Naive thymus-derived CD8-positive, alpha-beta T cell (primary cell): ENCODE results near the gene SPATA3. TPM values are rescaled to one million over a fixed set of nuclear protein-coding genes. Genes with fewer than 3 reads are reported as not detected.

Experiments used
- ATAC-seq, 2 donors: fragments of 150-1000 bp; cut with Tn5 transposase in 1 of 2; sonication (Bioruptor Pico), chemical (Tn5 transposase) in 1 of 2; 1 replicate in 1 of 2; 2 replicates in 1 of 2; pipeline ENCODE4 v1.10.0; 2021; ENCODE audit warnings: mild to moderate bottlenecking in 2 of 2, moderate library complexity in 2 of 2
- POLR2A ChIA-PET: fragments of 350-600 bp; sonication (Branson Sonifier 250); formaldehyde crosslinking; loops from one replicate; lab custom pipeline; 2021; ENCODE audit warnings: antibody characterized with exemption; lab: Charles Lee
- DNase-seq, 10 donors: peaks; one replicate each; pipeline versions ENCODE4 v3.0.0 to v3.0.0-alpha.2; 2020 to 2022
- H3K27ac Mint-ChIP-seq, 10 donors: one replicate each; pipeline ENCODE4 v1.8.0; 2020 to 2022; ENCODE audit warnings: mild to moderate bottlenecking in 10 of 10, mixed read lengths in 10 of 10, moderate library complexity in 4 of 10, inconsistent platforms in 1 of 10
- H3K27me3 Mint-ChIP-seq, 5 donors: one replicate each; pipeline ENCODE4 v1.8.0; 2021 to 2022; ENCODE audit warnings: mixed read lengths in 5 of 5
- H3K36me3 Mint-ChIP-seq, 3 donors: one replicate each; pipeline ENCODE4 v1.8.0; 2020 to 2022; ENCODE audit warnings: mixed read lengths in 3 of 3, mild to moderate bottlenecking in 2 of 3, inconsistent platforms in 1 of 3
- H3K4me1 Mint-ChIP-seq, 4 donors: one replicate each; pipeline ENCODE4 v1.8.0; 2021 to 2022; ENCODE audit warnings: mixed read lengths in 4 of 4
- H3K4me3 Mint-ChIP-seq, 10 donors: one replicate each; pipeline ENCODE4 v1.8.0; 2020 to 2022; ENCODE audit warnings: mild to moderate bottlenecking in 10 of 10, mixed read lengths in 10 of 10, moderate library complexity in 6 of 10, inconsistent platforms in 1 of 10
- H3K9me3 Mint-ChIP-seq, 9 donors: one replicate each; pipeline ENCODE4 v1.8.0; 2020 to 2022; ENCODE audit warnings: mixed read lengths in 9 of 9, mild to moderate bottlenecking in 3 of 9, inconsistent platforms in 1 of 9, moderate library complexity in 1 of 9
- polyA plus RNA-seq, 3 donors: library from polyadenylated mRNA; unstranded; fragments of 300-500 nt; fragmentation: Illumina TruSeq; gene quantifications; one replicate each; pipeline ENCODE4 v1.2.3, GENCODE V29; 2021
- total RNA-seq, 8 experiments: library from RNA in 2 of 8; stranded (reverse) in 2 of 8; gene quantifications; one replicate each; pipeline ENCODE4 v1.2.3 and lab custom pipeline; 2021 to 2026

The SPATA3 gene
- not detected for total RNA-seq
- polyA plus RNA-seq: not detected
- total RNA-seq (lab: John Stamatoyannopoulos, UW): 0 reads per million in 6 experiments

- ATAC-seq (no peak), DNase-seq (no peak)
- Mint-ChIP-seq H3K27me3 (peaks cover 18 to 74% (median 50%) of the 10 kb centered on the region in 5 donors), H3K36me3 (no peaks in the 10 kb centered on the region), H3K27ac (no peak within 1 kb of the TSS), H3K4me1 (no peaks in the 10 kb centered on the region), H3K9me3 (peaks cover 0 to 12% (median 3%) of the 10 kb centered on the region in 9 donors), H3K4me3 (no peak within 1 kb of the TSS)
- POLR2A ChIA-PET: no interaction called here
Observed at GRCh38 chr2:230995821-230996220, at the start of gene SPATA3. SPATA3 (plus strand) TSS chr2:230996121; CDS start chr2:230996234, 113 bp downstream.

- no peak overlapping the region for H3K4me3 Mint-ChIP-seq
- DNase-seq (no peak), ATAC-seq (no peak)
- H3K9me3 Mint-ChIP-seq: no peaks in the 10 kb centered on the region
- no peaks in the 10 kb centered on the region for H3K36me3 Mint-ChIP-seq
- H3K27me3 Mint-ChIP-seq: peaks cover 0 to 2% (median 0%) of the 10 kb centered on the region in 5 donors
- H3K4me1 Mint-ChIP-seq: peaks cover 8 to 21% (median 14%) of the 10 kb centered on the region in 4 donors
- peak overlapping the region in 2 of 10 donors; percentile 12 to 61 for H3K27ac Mint-ChIP-seq
- POLR2A ChIA-PET: interaction anchor here (1.6 kb wide), 1 partner anchor 20 kb away, joined by 4 read pairs; no protein-coding TSS in a partner anchor
Observed at GRCh38 chr2:230946429-230947234, 49.3 kb upstream of the SPATA3 start.

GRCh38 chr2:230947235-230947576 is 48.7 kb upstream of the SPATA3 start:
- POLR2A ChIA-PET: interaction anchor here (1.6 kb wide), 1 partner anchor 19 kb away, joined by 4 read pairs; no protein-coding TSS in a partner anchor
- no peaks in the 10 kb centered on the region for H3K36me3 Mint-ChIP-seq

GRCh38 chr2:230947908-230948365 is 48.0 kb upstream of the SPATA3 start:
- peak overlapping the region in 2 of 10 donors; percentile 11 to 25 for H3K27ac Mint-ChIP-seq
- POLR2A ChIA-PET: interaction anchor here (1.0 to 1.6 kb wide), 2 partner anchors 19 to 37 kb away, joined by 3 to 4 read pairs; no protein-coding TSS in a partner anchor
- no peaks in the 10 kb centered on the region for H3K36me3 Mint-ChIP-seq
- no peaks in the 10 kb centered on the region for H3K9me3 Mint-ChIP-seq
- no peak for ATAC-seq
- no peak overlapping the region for H3K4me3 Mint-ChIP-seq
- peaks cover 8 to 19% (median 12%) of the 10 kb centered on the region in 4 donors for H3K4me1 Mint-ChIP-seq
- no peak for DNase-seq
- H3K27me3 Mint-ChIP-seq: peaks cover 0 to 5% (median 0%) of the 10 kb centered on the region in 5 donors

More at GRCh38 chr2:230947235-230947576, 48.7 kb upstream of the SPATA3 start:
- H3K4me3 Mint-ChIP-seq: no peak overlapping the region
- peaks cover 0 to 2% (median 0%) of the 10 kb centered on the region in 5 donors for H3K27me3 Mint-ChIP-seq
- no peaks in the 10 kb centered on the region for H3K9me3 Mint-ChIP-seq
- ATAC-seq (no peak), DNase-seq (no peak)
- peaks cover 8 to 21% (median 14%) of the 10 kb centered on the region in 4 donors for H3K4me1 Mint-ChIP-seq
- peak overlapping the region in 1 of 10 donors; percentile 12 for H3K27ac Mint-ChIP-seq

DNA sequence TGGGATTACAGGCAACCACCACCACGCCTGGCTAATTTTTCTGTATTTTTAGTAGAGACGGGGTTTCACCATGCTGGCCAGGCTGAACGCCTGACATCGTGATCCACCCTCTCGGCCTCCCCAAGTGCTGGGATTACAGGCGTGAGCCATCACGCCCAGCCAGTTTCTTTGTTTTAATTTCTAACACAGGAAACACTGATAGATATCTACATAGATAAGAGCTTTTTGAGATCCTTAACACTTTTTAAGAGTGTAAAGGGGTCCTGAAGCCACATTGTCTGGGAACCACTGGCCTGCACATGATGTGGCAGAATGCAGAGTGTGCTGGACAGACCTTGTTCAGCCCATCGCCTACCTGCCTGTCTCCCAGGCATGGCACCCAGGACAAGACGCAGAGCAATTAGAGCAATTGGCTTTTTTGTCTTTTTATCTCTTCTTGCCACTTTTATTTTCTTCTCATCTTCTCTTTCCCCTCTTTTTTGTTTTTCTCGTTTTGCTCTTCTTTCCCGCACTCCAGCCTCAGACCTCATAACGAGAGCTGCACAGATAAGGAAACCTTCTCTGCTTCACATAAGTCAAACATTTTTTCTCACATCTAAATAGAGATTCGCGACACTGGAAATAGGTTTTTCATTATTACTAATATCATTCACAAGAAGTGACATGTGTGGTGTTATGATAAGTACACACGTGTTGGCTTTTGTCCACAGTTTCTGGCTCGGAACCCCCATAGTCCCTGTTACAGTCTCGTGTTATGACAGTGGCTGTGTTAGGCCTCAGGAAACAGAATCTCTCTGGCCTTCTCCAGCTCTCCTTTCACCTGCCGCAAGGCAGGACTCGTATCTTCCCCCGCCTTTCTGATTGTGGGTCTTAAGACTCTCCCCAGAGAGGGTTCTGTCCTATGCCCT is 45.7 kb upstream of the SPATA3 start:
- ATAC-seq: no peak
- H3K4me1 Mint-ChIP-seq: peaks cover 0 to 11% (median 5%) of the 10 kb centered on the region in 4 donors
- POLR2A ChIA-PET: no interaction called here

GRCh38 chr2:230950874-230951339 is 45.0 kb upstream of the SPATA3 start:
- Mint-ChIP-seq H3K4me1 (peaks cover 0 to 11% (median 5%) of the 10 kb centered on the region in 4 donors), H3K9me3 (no peaks in the 10 kb centered on the region), H3K27ac (no peak overlapping the region), H3K36me3 (no peaks in the 10 kb centered on the region), H3K4me3 (no peak overlapping the region), H3K27me3 (peaks cover 0 to 19% (median 11%) of the 10 kb centered on the region in 5 donors)
- ATAC-seq: no peak
- DNase-seq: no peak
- POLR2A ChIA-PET: no interaction called here

More for the DNA sequence above, 45.7 kb upstream of the SPATA3 start:
- H3K9me3 Mint-ChIP-seq: no peaks in the 10 kb centered on the region
- H3K27ac Mint-ChIP-seq: no peak overlapping the region
- no peaks in the 10 kb centered on the region for H3K36me3 Mint-ChIP-seq
- H3K4me3 Mint-ChIP-seq: no peak overlapping the region
- peaks cover 0 to 14% (median 7%) of the 10 kb centered on the region in 5 donors for H3K27me3 Mint-ChIP-seq
- DNase-seq: no peak

GRCh38 chr2:230951396-230951795 is 44.5 kb upstream of the SPATA3 start:
- peaks cover 0 to 11% (median 5%) of the 10 kb centered on the region in 4 donors for H3K4me1 Mint-ChIP-seq
- POLR2A ChIA-PET: no interaction called here
- H3K27ac Mint-ChIP-seq: no peak overlapping the region
- H3K4me3 Mint-ChIP-seq: no peak overlapping the region
- peaks cover 0 to 20% (median 12%) of the 10 kb centered on the region in 5 donors for H3K27me3 Mint-ChIP-seq
- H3K36me3 Mint-ChIP-seq: no peaks in the 10 kb centered on the region
- no peaks in the 10 kb centered on the region for H3K9me3 Mint-ChIP-seq
- ATAC-seq (no peak), DNase-seq (no peak)

DNA sequence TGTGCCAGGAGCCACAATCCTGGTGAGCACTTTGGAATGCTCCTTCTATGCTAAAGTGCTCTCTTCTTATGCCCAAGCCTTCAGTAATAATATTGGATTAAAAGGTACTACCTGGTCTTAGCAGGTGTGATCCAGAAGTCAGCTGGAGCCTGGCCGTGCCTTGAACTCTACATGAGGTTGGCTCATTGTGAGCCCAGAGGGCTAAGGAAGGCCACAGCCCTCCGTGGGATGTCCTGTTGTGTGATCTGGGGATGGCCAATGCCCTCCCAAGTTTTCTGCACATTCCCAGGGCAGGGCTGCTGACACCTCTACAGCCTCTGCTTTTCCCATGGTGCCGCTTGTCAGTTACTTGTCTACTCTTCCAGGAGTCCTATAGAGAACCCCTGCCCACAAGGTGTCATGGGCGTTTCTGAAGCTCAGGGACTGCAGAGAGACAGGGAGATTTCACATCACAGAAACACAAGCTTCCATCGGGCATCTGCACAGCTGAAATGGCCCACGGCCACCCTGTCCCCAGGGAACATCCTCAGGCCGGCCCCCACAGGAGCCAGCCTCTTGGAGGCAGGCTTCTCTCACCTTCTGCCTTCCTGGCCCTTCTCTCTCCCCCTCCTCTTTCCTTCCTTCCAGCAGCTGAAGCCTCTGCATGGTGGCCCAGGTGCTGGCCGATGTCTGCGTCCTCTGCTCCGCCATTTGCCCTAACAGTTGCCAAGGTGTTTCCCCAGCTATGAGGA is 43.5 kb upstream of the SPATA3 start:
- Mint-ChIP-seq H3K9me3 (no peaks in the 10 kb centered on the region), H3K27ac (no peak overlapping the region), H3K4me1 (peaks cover 8 to 18% (median 12%) of the 10 kb centered on the region in 4 donors), H3K27me3 (peaks cover 6 to 30% (median 21%) of the 10 kb centered on the region in 5 donors), H3K36me3 (no peaks in the 10 kb centered on the region), H3K4me3 (no peak overlapping the region)
- POLR2A ChIA-PET: no interaction called here
- DNase-seq (no peak), ATAC-seq (no peak)

DNA sequence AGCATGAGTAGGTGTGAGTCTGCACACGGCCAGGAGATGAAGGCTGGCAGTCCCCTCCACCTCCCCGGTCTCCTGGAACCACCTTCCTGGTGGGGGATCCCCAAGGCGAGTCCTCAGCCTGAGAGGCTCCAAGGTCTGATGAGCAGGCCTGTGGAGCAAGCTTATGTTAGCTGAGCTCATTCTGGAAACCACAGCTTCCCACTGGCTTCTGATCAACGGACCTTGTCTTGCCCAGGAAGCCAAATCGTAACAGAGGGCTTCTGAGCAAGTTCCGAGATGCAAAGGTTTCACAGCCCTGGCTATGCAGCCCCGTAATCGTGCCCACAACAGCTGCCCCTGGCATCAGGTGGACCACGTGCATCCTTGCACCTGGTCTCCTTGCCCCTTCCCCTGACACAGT is 42.1 kb upstream of the SPATA3 start:
- peaks cover 12 to 45% (median 32%) of the 10 kb centered on the region in 5 donors for H3K27me3 Mint-ChIP-seq
- H3K36me3 Mint-ChIP-seq: no peaks in the 10 kb centered on the region
- no peak for ATAC-seq
- POLR2A ChIA-PET: no interaction called here
- H3K4me1 Mint-ChIP-seq: peaks cover 7 to 18% (median 14%) of the 10 kb centered on the region in 4 donors
- H3K27ac Mint-ChIP-seq: peak overlapping the region in 1 of 10 donors; percentile 70
- no peak for DNase-seq
- no peaks in the 10 kb centered on the region for H3K9me3 Mint-ChIP-seq
- no peak overlapping the region for H3K4me3 Mint-ChIP-seq

DNA sequence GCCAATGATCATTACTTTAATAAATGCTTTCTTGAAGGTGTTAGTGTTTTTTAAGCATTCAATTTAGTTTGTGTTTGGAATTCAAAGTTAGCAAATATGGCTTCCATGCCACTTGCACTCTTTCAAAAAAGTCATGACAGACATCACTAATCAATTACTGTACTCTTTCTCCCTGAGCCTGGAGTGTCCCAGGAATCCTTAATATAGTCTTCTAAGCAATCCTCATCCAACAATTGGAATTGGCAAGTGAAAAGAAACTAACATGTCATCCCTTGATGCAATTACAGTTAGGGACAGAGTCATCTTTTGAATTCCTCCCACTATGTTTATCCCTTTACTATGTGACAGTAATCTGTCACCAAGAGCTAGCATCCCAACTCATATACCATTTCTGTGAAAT is 41.2 kb upstream of the SPATA3 start:
- H3K27ac Mint-ChIP-seq: no peak overlapping the region
- no peak overlapping the region for H3K4me3 Mint-ChIP-seq
- no peaks in the 10 kb centered on the region for H3K9me3 Mint-ChIP-seq
- POLR2A ChIA-PET: no interaction called here
- H3K36me3 Mint-ChIP-seq: no peaks in the 10 kb centered on the region
- peaks cover 7 to 18% (median 14%) of the 10 kb centered on the region in 4 donors for H3K4me1 Mint-ChIP-seq
- H3K27me3 Mint-ChIP-seq: peaks cover 16 to 51% (median 36%) of the 10 kb centered on the region in 5 donors
- ATAC-seq (no peak), DNase-seq (no peak)

- H3K4me3 Mint-ChIP-seq: no peak overlapping the region
- DNase-seq: no peak
- ATAC-seq: no peak
- H3K27me3 Mint-ChIP-seq: peaks cover 18 to 56% (median 35%) of the 10 kb centered on the region in 5 donors
- no peaks in the 10 kb centered on the region for H3K9me3 Mint-ChIP-seq
- H3K4me1 Mint-ChIP-seq: peaks cover 7 to 18% (median 14%) of the 10 kb centered on the region in 4 donors
- no peak overlapping the region for H3K27ac Mint-ChIP-seq
- no peaks in the 10 kb centered on the region for H3K36me3 Mint-ChIP-seq
- POLR2A ChIA-PET: no interaction called here
Observed at GRCh38 chr2:230955163-230955737, 40.7 kb upstream of the SPATA3 start.
